Measurements from ENCODE around the gene SH3PXD2B.

- no peak for TF ChIP-seq EZH2 (IDR thresholded peaks at IDR 0.05; ENCODE audit: insufficient read depth, poor library complexity, severe bottlenecking)
- no peak for TF ChIP-seq EZH2phosphoT487 (IDR thresholded peaks at IDR 0.05; ENCODE audit: insufficient read depth, low read depth)
Measured at GRCh38 chr5:172486451-172486850, 32.1 kb upstream of the SH3PXD2B start.
